A673 (cell line): ENCODE measurements around the gene ODAD4. TPM values are rescaled to one million over a fixed set of nuclear protein-coding genes. Genes with fewer than 3 reads are reported as not detected.

Source experiments
- Bru-seq: library from RNA; stranded (reverse); fragments of 400-500 nt; gene quantifications from one replicate; lab custom pipeline; 2021; lab: Mats Ljungman, UMichigan
- BruChase-seq, 2 experiments: library from RNA; stranded (reverse); fragments of 400-500 nt; gene quantifications; one replicate each; lab custom pipeline; 2021; lab: Mats Ljungman, UMichigan
- BruUV-seq: library from RNA; stranded (reverse); fragments of 400-500 nt; replicated peaks from 2 replicates; lab custom pipeline; 2021; lab: Mats Ljungman, UMichigan
- CTCF ChIA-PET: fragments of 300-600 bp; sonication (Branson Sonifier 250); formaldehyde crosslinking; loops from one replicate; lab custom pipeline; 2022; ENCODE audit warnings: antibody characterized with exemption; lab: Charles Lee
- POLR2A ChIA-PET: fragments of 300-600 bp; sonication (Branson Sonifier 250); formaldehyde crosslinking; loops from one replicate; lab custom pipeline; 2022; ENCODE audit warnings: antibody characterized with exemption; ENCODE audit not compliant: low non-redundant PET; lab: Charles Lee
- DNase-seq: peaks from one replicate; pipeline ENCODE4 v3.0.0-alpha.2; 2015; ENCODE audit warnings: low spot score
- H3K27ac ChIP-seq: fragments of 200-600 bp; sonication (generic); 2 replicates; pipeline ENCODE4 v1.5.1; 2016; ENCODE audit warnings: mixed run types, low read depth, mild to moderate bottlenecking, mixed read lengths, antibody characterized with exemption, low read length; ENCODE audit not compliant: poor library complexity, severe bottlenecking
- H3K27me3 ChIP-seq: fragments of 200-600 bp; sonication (generic); replicated peaks from 2 replicates; pipeline ENCODE4 v1.6.1; 2017; ENCODE audit warnings: mixed run types, low read depth, mild to moderate bottlenecking, mixed read lengths, antibody characterized with exemption, low read length; ENCODE audit not compliant: insufficient read depth, poor library complexity
- H3K36me3 ChIP-seq: fragments of 200-600 bp; sonication (generic); 2 replicates; pipeline ENCODE4 v1.6.1; 2016; ENCODE audit warnings: mixed run types, mild to moderate bottlenecking, mixed read lengths, antibody characterized with exemption, low read length; ENCODE audit not compliant: insufficient read depth, poor library complexity, severe bottlenecking
- H3K4me1 ChIP-seq: fragments of 200-600 bp; sonication (generic); 2 replicates; pipeline ENCODE4 v1.6.1; 2017; ENCODE audit warnings: mixed run types, mild to moderate bottlenecking, mixed read lengths, antibody characterized with exemption, low read length; ENCODE audit not compliant: insufficient read depth, poor library complexity, severe bottlenecking
- H3K4me3 ChIP-seq: fragments of 200-600 bp; sonication (generic); 2 replicates; pipeline ENCODE4 v1.5.1; 2016; ENCODE audit warnings: low read depth, mixed run types, mild to moderate bottlenecking, mixed read lengths, low read length; ENCODE audit not compliant: poor library complexity, severe bottlenecking
- H3K9me3 ChIP-seq: fragments of 200-600 bp; sonication (generic); 2 replicates; pipeline ENCODE4 v1.6.1; 2016; ENCODE audit warnings: mixed run types, low read depth, mild to moderate bottlenecking, mixed read lengths, antibody characterized with exemption, low read length; ENCODE audit not compliant: poor library complexity, severe bottlenecking
- CTCF ChIP-seq: fragments of 300-800, 200-600 bp; sonication (generic); conservative IDR thresholded peaks from 2 replicates; pipeline ENCODE4 v1.5.1; 2017; ENCODE audit warnings: low read depth, mild to moderate bottlenecking, antibody characterized with exemption, low read length, moderate library complexity, mixed read lengths
- EZH2 ChIP-seq: fragments of 200-600 bp; sonication (generic); IDR thresholded peaks from 2 replicates; pipeline ENCODE4 v1.6.1; 2017; ENCODE audit warnings: borderline replicate concordance, low read depth, mild to moderate bottlenecking, mixed read lengths, antibody characterized with exemption, low read length; ENCODE audit not compliant: poor library complexity, severe bottlenecking
- intact Hi-C: fragments of 100-400 bp; cut with micrococcal nuclease; formaldehyde crosslinking; loops from one replicate; pipeline ENCODE4 v1.10.0; 2022; ENCODE audit not compliant: unreplicated experiment
- long read RNA-seq: library from polyadenylated mRNA; stranded (forward); transcript quantifications from one replicate; pipeline ENCODE4 v2.0.0, GENCODE V29; 2022
- total RNA-seq: library from RNA; stranded (reverse); gene quantifications from 2 replicates; pipeline ENCODE4 v1.2.3, GENCODE V29; 2021

Gene ODAD4
- total RNA-seq, result 0.97 and 1.8 TPM in 2 replicates
- percentile 34 among the genes with signal in this experiment for Bru-seq, nascent RNA
- BruChase-seq, experiment 1, labeled RNA remaining after a 2-hour chase, result percentile 34 among the genes with signal in this experiment
- BruChase-seq, experiment 2, labeled RNA remaining after a 6-hour chase, result percentile 34 among the genes with signal in this experiment
- long read RNA-seq, partial matches to known transcripts, result 0 of 5 reads
- long read RNA-seq, other reads (novel, unspliced or antisense), result 2 of 5 reads

- Histone ChIP-seq H3K36me3 (no peaks in the 10 kb centered on the region), H3K4me3 (peak within 1 kb of the TSS; percentile 56), H3K27ac (peak within 1 kb of the TSS; percentile 73), H3K9me3 (no peaks in the 10 kb centered on the region), H3K4me1 (no peaks in the 10 kb centered on the region), H3K27me3 (no peaks in the 10 kb centered on the region)
- TF ChIP-seq CTCF, result peak; percentile 32
- TF ChIP-seq EZH2, result no peak
- intact Hi-C loops, result no loop called here
- ChIA-PET POLR2A (interaction anchor here (0.5 to 1.0 kb wide), 3 partner anchors 36 to 238 kb away, joined by 4 to 8 read pairs (median 5); partner anchors contain the start of gene CNP), CTCF (interaction anchor here (0.5 to 0.8 kb wide), 3 partner anchors 12 to 606 kb away, joined by 3 to 5 read pairs (median 4); partner anchors contain the start of genes ACLY and NAGLU)
- peak; percentile 94 for DNase-seq
- BruUV-seq, result TSS peak; percentile 97
Measured at GRCh38 chr17:41930009-41930832, at the start of gene ODAD4. ODAD4 (plus strand) TSS chr17:41930617; CDS start chr17:41930724, 107 bp downstream.

DNA sequence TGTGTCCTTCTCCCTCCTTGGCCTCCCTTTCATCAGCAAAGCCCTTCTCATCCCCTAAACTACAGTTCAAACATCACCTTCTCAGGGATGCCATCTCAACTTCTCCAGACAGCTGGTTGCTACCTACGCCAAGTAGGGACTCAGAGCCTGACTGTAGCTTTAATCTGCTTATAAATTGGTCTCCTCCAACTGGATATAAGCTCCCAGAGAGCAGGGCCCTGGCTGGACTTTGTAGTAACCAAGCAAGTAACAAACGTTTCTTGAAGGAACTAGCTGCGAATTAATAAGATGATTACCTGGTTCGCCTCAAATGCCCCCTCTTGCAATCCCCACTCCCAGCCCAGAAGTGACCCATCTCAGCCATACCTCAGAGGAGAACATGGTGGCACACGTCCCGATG is 47.7 kb upstream of the ODAD4 start:
- ChIA-PET POLR2A (no interaction called here), CTCF (no interaction called here)
- no peak overlapping the region for H3K4me3 ChIP-seq
- no peaks in the 10 kb centered on the region for H3K4me1 ChIP-seq
- H3K27ac ChIP-seq, result no peak overlapping the region
- H3K27me3 ChIP-seq, result no peaks in the 10 kb centered on the region
- H3K36me3 ChIP-seq, result peaks cover 60% of the 10 kb centered on the region
- BruUV-seq, result no TSS peak
- H3K9me3 ChIP-seq, result no peaks in the 10 kb centered on the region
- intact Hi-C loops, result loop anchor here (10.0 kb wide), 1 partner anchor 148 kb away; the partner anchor contains the start of gene HAP1
- TF ChIP-seq EZH2, result no peak
- no peak for TF ChIP-seq CTCF
- no peak for DNase-seq

GRCh38 chr17:41885733-41886132 is 44.7 kb upstream of the ODAD4 start:
- no TSS peak for BruUV-seq
- CTCF ChIA-PET, result no interaction called here
- Histone ChIP-seq H3K36me3 (peaks cover 57% of the 10 kb centered on the region), H3K27me3 (no peaks in the 10 kb centered on the region), H3K27ac (no peak overlapping the region), H3K4me3 (no peak overlapping the region), H3K4me1 (no peaks in the 10 kb centered on the region), H3K9me3 (no peaks in the 10 kb centered on the region)
- POLR2A ChIA-PET, result no interaction called here
- intact Hi-C loops, result loop anchor here (10.0 kb wide), 1 partner anchor 151 kb away; the partner anchor contains the start of gene HAP1
- peak; percentile 6 for DNase-seq
- TF ChIP-seq EZH2 (no peak), CTCF (0 out of 2 replicates have a peak, but pooled peaks have one; percentile 17)
